OCI-LY1 (cell line): ENCODE measurements around the gene TARS2.

Experiments
- H2AFZ ChIP-seq: fragments of 200-600 bp; sonication (generic), shearing (Covaris generic); 2 replicates; pipeline ENCODE4 v1.6.0; 2014; ENCODE audit warnings: antibody characterized with exemption, mild to moderate bottlenecking, low read length
- H3F3A ChIP-seq: fragments of 200-600 bp; sonication (generic), shearing (Covaris generic); 2 replicates; pipeline ENCODE4 v1.6.0; 2014; ENCODE audit warnings: mild to moderate bottlenecking, antibody characterized with exemption, low read length, moderate library complexity; ENCODE audit not compliant: insufficient read depth
- H3K27ac ChIP-seq: fragments of 200-600 bp; sonication (generic); 2 replicates; pipeline ENCODE4 v1.5.1; 2014; ENCODE audit warnings: low read length, mixed run types, mild to moderate bottlenecking, low read depth; ENCODE audit not compliant: poor library complexity, severe bottlenecking
- H3K27me3 ChIP-seq: fragments of 200-600 bp; sonication (generic); 2 replicates; pipeline ENCODE4 v1.6.0; 2014; ENCODE audit warnings: antibody characterized with exemption, mild to moderate bottlenecking, low read length, moderate library complexity; ENCODE audit not compliant: insufficient read depth
- H3K36me3 ChIP-seq: fragments of 200-600 bp; sonication (generic); 2 replicates; pipeline ENCODE4 v1.6.1; 2014; ENCODE audit warnings: mild to moderate bottlenecking, antibody characterized with exemption, low read length, moderate library complexity, mixed read lengths; ENCODE audit not compliant: insufficient read depth
- H3K4me1 ChIP-seq: fragments of 200-600 bp; sonication (generic); 2 replicates; pipeline ENCODE4 v1.5.1; 2014; ENCODE audit warnings: mild to moderate bottlenecking, low read length, moderate library complexity; ENCODE audit not compliant: insufficient read depth, severe bottlenecking
- H3K4me2 ChIP-seq: fragments of 200-600 bp; sonication (generic), shearing (Covaris generic); 2 replicates; pipeline ENCODE4 v1.6.1; 2014; ENCODE audit warnings: low read length
- H3K4me3 ChIP-seq: fragments of 200-600 bp; sonication (generic); 2 replicates; pipeline ENCODE4 v1.5.1; 2014; ENCODE audit warnings: low read length, low read depth, mild to moderate bottlenecking, mixed read lengths; ENCODE audit not compliant: poor library complexity, severe bottlenecking
- H3K79me2 ChIP-seq: fragments of 200-600 bp; shearing (Covaris generic); 2 replicates; pipeline ENCODE4 v1.6.1; 2016; ENCODE audit warnings: mixed run types, low read length, mixed read lengths; ENCODE audit not compliant: insufficient read depth
- H3K9ac ChIP-seq: fragments of 200-600 bp; sonication (generic), shearing (Covaris generic); 2 replicates; pipeline ENCODE4 v1.6.1; 2014; ENCODE audit warnings: mild to moderate bottlenecking, low read length, mixed read lengths
- H3K9me2 ChIP-seq: fragments of 200-600 bp; sonication (generic), shearing (Covaris generic); 2 replicates; pipeline ENCODE4 v1.6.1; 2014; ENCODE audit warnings: low read depth, mild to moderate bottlenecking, low read length, mixed read lengths
- H3K9me3 ChIP-seq: fragments of 200-600 bp; shearing (Covaris generic); 2 replicates; pipeline ENCODE4 v1.6.1; 2014; ENCODE audit warnings: low read length, mixed read lengths
- H4K20me1 ChIP-seq: fragments of 200-600 bp; sonication (generic), shearing (Covaris generic); 2 replicates; pipeline ENCODE4 v1.6.0; 2016; ENCODE audit warnings: mild to moderate bottlenecking, low read length; ENCODE audit not compliant: insufficient read depth
- EZH2 ChIP-seq: fragments of 200-600 bp; sonication (generic), shearing (Covaris generic); IDR thresholded peaks from 2 replicates; pipeline ENCODE4 v1.8.0; 2017; ENCODE audit warnings: borderline replicate concordance, mixed run types, mild to moderate bottlenecking, antibody characterized with exemption, low read length, moderate library complexity, mixed read lengths
- TF ChIP-seq, protein P1 (sequence below): fragments of 200-600 bp; sonication (generic), shearing (Covaris generic); IDR thresholded peaks from 2 replicates; pipeline ENCODE4 v1.5.1; 2017; ENCODE audit warnings: mild to moderate bottlenecking, antibody characterized with exemption, low read length, moderate library complexity, mixed read lengths

The TARS2 gene

DNA sequence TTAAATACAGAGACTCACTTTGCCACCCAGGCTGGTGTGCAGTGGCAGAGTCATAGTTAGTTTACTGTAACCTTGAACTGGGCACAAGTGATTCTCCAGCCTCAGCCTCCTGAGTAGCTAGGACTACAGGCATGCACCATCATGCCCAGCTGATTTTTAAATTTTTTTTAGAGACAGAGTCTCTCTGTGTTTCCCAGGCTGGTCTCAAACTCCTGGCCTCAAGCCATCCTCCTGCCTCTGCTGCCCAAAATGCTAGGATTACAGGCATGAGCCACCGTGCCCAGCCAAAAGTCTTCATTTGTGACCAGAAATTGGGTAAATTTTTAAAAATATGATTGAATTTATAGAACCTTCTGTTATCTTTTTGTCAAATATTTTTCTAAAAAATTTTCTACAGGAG lies 17.9 kb upstream of the TARS2 start:
- Histone ChIP-seq H3K4me2 (no peak overlapping the region), H3K79me2 (no peaks in the 10 kb centered on the region), H3K9me3 (no peaks in the 10 kb centered on the region), H3K9me2 (no peaks in the 10 kb centered on the region), H3K9ac (no peak overlapping the region), H4K20me1 (no peaks in the 10 kb centered on the region), H3K4me3 (no peak overlapping the region), H3K27ac (no peak overlapping the region), H3F3A (no peaks in the 10 kb centered on the region), H3K27me3 (no peaks in the 10 kb centered on the region), H3K36me3 (peaks cover 69% of the 10 kb centered on the region), H2AFZ (no peak overlapping the region), H3K4me1 (no peaks in the 10 kb centered on the region)
- TF ChIP-seq, protein P1, sequence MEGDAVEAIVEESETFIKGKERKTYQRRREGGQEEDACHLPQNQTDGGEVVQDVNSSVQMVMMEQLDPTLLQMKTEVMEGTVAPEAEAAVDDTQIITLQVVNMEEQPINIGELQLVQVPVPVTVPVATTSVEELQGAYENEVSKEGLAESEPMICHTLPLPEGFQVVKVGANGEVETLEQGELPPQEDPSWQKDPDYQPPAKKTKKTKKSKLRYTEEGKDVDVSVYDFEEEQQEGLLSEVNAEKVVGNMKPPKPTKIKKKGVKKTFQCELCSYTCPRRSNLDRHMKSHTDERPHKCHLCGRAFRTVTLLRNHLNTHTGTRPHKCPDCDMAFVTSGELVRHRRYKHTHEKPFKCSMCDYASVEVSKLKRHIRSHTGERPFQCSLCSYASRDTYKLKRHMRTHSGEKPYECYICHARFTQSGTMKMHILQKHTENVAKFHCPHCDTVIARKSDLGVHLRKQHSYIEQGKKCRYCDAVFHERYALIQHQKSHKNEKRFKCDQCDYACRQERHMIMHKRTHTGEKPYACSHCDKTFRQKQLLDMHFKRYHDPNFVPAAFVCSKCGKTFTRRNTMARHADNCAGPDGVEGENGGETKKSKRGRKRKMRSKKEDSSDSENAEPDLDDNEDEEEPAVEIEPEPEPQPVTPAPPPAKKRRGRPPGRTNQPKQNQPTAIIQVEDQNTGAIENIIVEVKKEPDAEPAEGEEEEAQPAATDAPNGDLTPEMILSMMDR, result no peak
- no peak for TF ChIP-seq EZH2

DNA sequence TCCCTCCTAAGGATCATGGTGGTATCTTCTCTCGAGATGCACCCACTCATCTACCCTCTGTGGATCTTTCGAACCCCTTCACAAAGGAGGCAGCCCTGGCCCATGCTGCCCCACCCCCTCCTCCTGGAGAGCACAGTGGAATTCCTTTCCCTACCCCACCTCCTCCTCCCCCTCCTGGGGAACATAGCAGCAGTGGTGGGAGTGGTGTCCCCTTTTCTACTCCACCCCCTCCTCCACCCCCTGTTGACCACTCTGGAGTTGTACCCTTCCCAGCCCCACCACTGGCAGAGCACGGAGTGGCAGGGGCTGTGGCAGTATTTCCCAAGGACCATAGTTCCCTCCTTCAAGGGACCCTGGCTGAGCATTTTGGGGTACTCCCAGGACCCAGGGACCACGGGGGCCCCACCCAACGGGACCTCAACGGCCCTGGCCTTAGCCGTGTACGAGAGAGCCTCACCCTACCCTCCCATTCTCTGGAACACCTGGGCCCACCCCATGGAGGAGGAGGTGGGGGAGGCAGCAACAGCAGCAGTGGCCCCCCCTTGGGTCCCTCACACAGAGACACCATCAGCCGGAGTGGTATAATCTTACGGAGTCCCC lies 14.5 kb upstream of the TARS2 start:
- Histone ChIP-seq H3K27me3 (no peaks in the 10 kb centered on the region), H3F3A (no peaks in the 10 kb centered on the region), H3K4me1 (no peaks in the 10 kb centered on the region), H3K4me3 (no peak overlapping the region), H3K27ac (no peak overlapping the region), H3K9me2 (no peaks in the 10 kb centered on the region), H3K4me2 (no peak overlapping the region), H3K9ac (no peak overlapping the region), H4K20me1 (no peaks in the 10 kb centered on the region), H3K79me2 (no peaks in the 10 kb centered on the region), H3K9me3 (no peaks in the 10 kb centered on the region), H2AFZ (no peak overlapping the region), H3K36me3 (peaks cover 44% of the 10 kb centered on the region)
- TF ChIP-seq, protein P1, result no peak
- TF ChIP-seq EZH2, result no peak

- no peak overlapping the region for H3K4me3 ChIP-seq
- H3K9me2 ChIP-seq, result no peaks in the 10 kb centered on the region
- H3K4me2 ChIP-seq, result no peak overlapping the region
- no peaks in the 10 kb centered on the region for H3K9me3 ChIP-seq
- no peak overlapping the region for H3K27ac ChIP-seq
- H4K20me1 ChIP-seq, result no peaks in the 10 kb centered on the region
- H3K4me1 ChIP-seq, result no peaks in the 10 kb centered on the region
- no peaks in the 10 kb centered on the region for H3F3A ChIP-seq
- peaks cover 39% of the 10 kb centered on the region for H3K36me3 ChIP-seq
- no peak overlapping the region for H2AFZ ChIP-seq
- H3K27me3 ChIP-seq, result no peaks in the 10 kb centered on the region
- H3K9ac ChIP-seq, result no peak overlapping the region
- TF ChIP-seq, protein P1, result no peak
- no peak for TF ChIP-seq EZH2
- no peaks in the 10 kb centered on the region for H3K79me2 ChIP-seq
These were observed 13.6 kb upstream of the TARS2 start for GRCh38 chr1:150473659-150474058.
